ENCODE measurements around the gene REV1. TPM values are rescaled to one million over a fixed set of nuclear protein-coding genes. Genes with fewer than 3 reads are reported as not detected.
A peak's percentile ranks its signal among the peaks of the same experiment; 100 is the strongest.

The REV1 gene
- total and polyA plus RNA-seq, 2 of the 13 experiments (the other 11 are each of a cell fraction or from before 2014, with no cell fraction given): 49.1 to 71.8 TPM

GRCh38 chr2:99386011-99386410, 103.8 kb downstream of the REV1 start (continued):
- TF ChIP-seq PITX1 (CRISPR knock-in tag; IDR thresholded peaks at IDR 0.05) (no peak), ZNF138 (CRISPR knock-in tag; IDR thresholded peaks at IDR 0.05; ENCODE audit: low read depth) (no peak), TAF1 (CRISPR knock-in tag; IDR thresholded peaks at IDR 0.05) (no peak), ONECUT2 (CRISPR knock-in tag; IDR thresholded peaks at IDR 0.05) (no peak), ZNF501 (CRISPR knock-in tag; IDR thresholded peaks at IDR 0.05) (no peak), WIZ (CRISPR knock-in tag; IDR thresholded peaks at IDR 0.05) (no peak)

DNA sequence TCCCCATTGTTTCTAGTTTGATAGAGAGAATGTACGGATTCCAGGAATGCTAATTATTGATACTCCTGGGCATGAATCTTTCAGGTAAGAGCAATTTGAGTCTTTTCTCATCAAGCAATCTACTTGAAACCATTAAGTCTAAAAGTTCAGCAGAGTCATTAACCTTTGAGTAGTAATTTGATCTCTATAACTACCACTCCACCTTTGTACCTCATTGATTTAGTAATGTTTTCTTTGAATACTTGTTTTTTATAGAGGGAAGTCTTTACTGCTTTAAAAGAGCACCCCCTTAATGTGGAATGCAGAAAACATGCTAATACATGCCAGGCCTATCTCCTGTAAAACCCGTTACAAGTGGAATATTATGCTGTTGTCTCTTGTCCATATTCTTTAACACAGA, 107.7 kb downstream of the REV1 start:
- peak overlapping the region; percentile 32 for H3K27ac ChIP-seq (ENCODE audit: extremely low read length, insufficient read depth, low read length)
- H3K79me2 ChIP-seq (ENCODE audit: insufficient read depth, low read length): no peaks in the 10 kb centered on the region
- WGBS (ENCODE audit: low lambda C conversion rate): 85% methylated on average over 2 of the region's 2 CpGs
- FAIRE-seq (no peak), ATAC-seq (peak; percentile 74), DNase-seq (ENCODE audit: low spot score) (peak; percentile 28)
- BruUV-seq (replicated peaks): no TSS peak
- no peaks in the 10 kb centered on the region for H4K20me1 ChIP-seq (ENCODE audit: insufficient read depth, low read length)
- no peak overlapping the region for H2AFZ ChIP-seq (ENCODE audit: low read length)
- in situ Hi-C loops (cut with HindIII; ENCODE audit: extremely low pct_ligation_motif_present, low pct_unique_long_range_greater_than_20kb): no loop called here
- no peak overlapping the region for H3K4me3 ChIP-seq (replicated peaks in 1 of 3; ENCODE audit: insufficient read depth in 1 of 3, low read depth in 2 of 3, low read length in 3 of 3)
- CTCF ChIA-PET (ENCODE audit: low intra/inter-chr PET ratio, low total read pairs): no interaction called here
- intact Hi-C loops (cut with micrococcal nuclease; ENCODE audit: unreplicated experiment): loop anchor here (10.0 kb wide), 1 partner anchor 137 kb away; no protein-coding TSS in a partner anchor
- peaks cover 12 to 80% of the 10 kb centered on the region in 2 experiments for H3K36me3 ChIP-seq (replicated peaks in 1 of 2; ENCODE audit: control insufficient read depth in 1 of 2, insufficient read depth in 2 of 2, low read length in 2 of 2)
- H3K9ac ChIP-seq (ENCODE audit: insufficient read depth, low read depth, low read length): no peak overlapping the region
- POLR2A ChIA-PET: no interaction called here
- H3K27me3 ChIP-seq (ENCODE audit: control insufficient read depth in 1 of 2, insufficient read depth in 2 of 2, low read length in 2 of 2): no peaks in the 10 kb centered on the region
- H3K9me3 ChIP-seq (ENCODE audit: low read length): no peaks in the 10 kb centered on the region
- no peak overlapping the region for H3K4me2 ChIP-seq (ENCODE audit: low read depth, low read length)
- H3K4me1 ChIP-seq (ENCODE audit: insufficient read depth, low read length): peaks cover 15% of the 10 kb centered on the region
- peak; percentile 62 for TF ChIP-seq HNF4A (CRISPR knock-in tag; IDR thresholded peaks at IDR 0.05)
- TF ChIP-seq SIX1 (CRISPR knock-in tag; IDR thresholded peaks at IDR 0.05; ENCODE audit: borderline replicate concordance): peak; percentile 94
- TF ChIP-seq CHD4 (IDR thresholded peaks at IDR 0.05; ENCODE audit: borderline replicate concordance, low read length): no peak
- peak; percentile 78 for TF ChIP-seq SIX4 (CRISPR knock-in tag; IDR thresholded peaks at IDR 0.05)
- TF ChIP-seq NFKBIZ (CRISPR knock-in tag; IDR thresholded peaks at IDR 0.05): no peak
- no peak for TF ChIP-seq KMT2B (CRISPR knock-in tag; IDR thresholded peaks at IDR 0.05)
- no peak for TF ChIP-seq RNF2 (conservative IDR thresholded peaks at IDR 0.05; ENCODE audit: low read depth)
- TF ChIP-seq NCOR1 (IDR thresholded peaks at IDR 0.05; ENCODE audit: borderline replicate concordance, low read length): peak; percentile 76
- TF ChIP-seq HNF1B (CRISPR knock-in tag; IDR thresholded peaks at IDR 0.05): no peak
- peak in 1 of 2 experiments; percentile 47; a peak in 2 of 4 replicates for TF ChIP-seq NR2F1 (CRISPR knock-in tag; IDR thresholded peaks at IDR 0.05)
- no peak for TF ChIP-seq NR2F2 (IDR thresholded peaks at IDR 0.05; ENCODE audit: borderline replicate concordance, low read depth)
- TF ChIP-seq HNRNPH1 (optimal IDR thresholded peaks at IDR 0.05; ENCODE audit: low read depth, low read length): no peak
- TF ChIP-seq BCL6 (CRISPR knock-in tag; IDR thresholded peaks at IDR 0.05): 0 out of 2 replicates have a peak, but pooled peaks have one; percentile 14
- peak; percentile 65; the same call in 1 of the 2 replicates for TF ChIP-seq MIXL1 (CRISPR knock-in tag; IDR thresholded peaks at IDR 0.05)
- peak; percentile 30; the same call in 1 of the 2 replicates for TF ChIP-seq ARID3A (IDR thresholded peaks at IDR 0.05; ENCODE audit: low read depth, low read length)
- peak; percentile 35; the same call in 1 of the 2 replicates for TF ChIP-seq HOMEZ (CRISPR knock-in tag; IDR thresholded peaks at IDR 0.05; ENCODE audit: low read depth)
- no peak for TF ChIP-seq ZNF501 (CRISPR knock-in tag; IDR thresholded peaks at IDR 0.05)
